HEK293 (cell line): Measurements from ENCODE around the gene CDON.
"Not testable (repeated sequence)": the region's sequence is repeated elsewhere in the genome, so short reads cannot be mapped to it uniquely, and the experiment has no call there.

ENCODE experiments used
- CTCF ChIA-PET: fragments of 350-600 bp; formaldehyde crosslinking; extraction: SDS; loops from one replicate; lab custom pipeline; 2021; ENCODE audit warnings: antibody characterized with exemption; lab: Yijun Ruan, JAX
- POLR2A ChIA-PET: fragments of 300-600 bp; formaldehyde crosslinking; extraction: SDS; loops from one replicate; lab custom pipeline; 2020; ENCODE audit warnings: antibody characterized with exemption, inconsistent platforms; lab: Yijun Ruan, JAX
- H3K27ac ChIP-seq: fragments of 200-500 bp; sonication (Bioruptor generic); 2 replicates; pipeline ENCODE4 v1.5.1; 2014; ENCODE audit warnings: low read depth, low read length, control low read depth, inconsistent platforms; ENCODE audit errors: extremely low read depth
- H3K36me3 ChIP-seq, 2 experiments: fragments of 200-500 bp in 1 of 2; sonication (Bioruptor generic) in 1 of 2; 1 replicate in 1 of 2; 2 replicates in 1 of 2; pipeline ENCODE4 v1.5.1; 2014 to 2017; ENCODE audit warnings: inconsistent platforms in 2 of 2, low read length in 2 of 2; ENCODE audit not compliant: control insufficient read depth in 2 of 2, insufficient read depth in 1 of 2
- H3K4me1 ChIP-seq: fragments of 200-500 bp; sonication (Bioruptor generic); 2 replicates; pipeline ENCODE4 v1.5.1; 2014; ENCODE audit warnings: mild to moderate bottlenecking, low read length, inconsistent platforms; ENCODE audit not compliant: control insufficient read depth, insufficient read depth
- H3K4me3 ChIP-seq: 2 replicates; pipeline ENCODE4 v1.5.1; 2011; ENCODE audit warnings: low read depth, mild to moderate bottlenecking, control low read depth, low read length, moderate library complexity
- H3K9me3 ChIP-seq: fragments of 200-500 bp; sonication (Bioruptor generic); 2 replicates; pipeline ENCODE4 v1.5.1; 2014; ENCODE audit warnings: low read depth, low read length, inconsistent platforms; ENCODE audit not compliant: control insufficient read depth, insufficient read depth
- OSR2 ChIP-seq: fragments of 450-650 bp; formaldehyde crosslinking; IDR thresholded peaks from 2 replicates; pipeline ENCODE4 v1.5.1; 2016; ENCODE audit warnings: missing biosample characterization, missing genetic modification characterization
- PRDM1 ChIP-seq: fragments of 450-650 bp; formaldehyde crosslinking; IDR thresholded peaks from 2 replicates; pipeline ENCODE4; 2016; ENCODE audit warnings: missing biosample characterization, missing genetic modification characterization
- PRDM6 ChIP-seq: fragments of 450-650 bp; formaldehyde crosslinking; IDR thresholded peaks from 2 replicates; pipeline ENCODE4 v1.5.1; 2017; ENCODE audit warnings: missing biosample characterization, missing genetic modification characterization
- SP2 ChIP-seq: fragments of 450-650 bp; formaldehyde crosslinking; IDR thresholded peaks from 2 replicates; pipeline ENCODE4 v1.5.1; 2016; ENCODE audit warnings: missing biosample characterization, missing genetic modification characterization
- YY1 ChIP-seq: fragments of 450-650 bp; formaldehyde crosslinking; IDR thresholded peaks from 2 replicates; pipeline ENCODE4 v1.5.1; 2018; ENCODE audit warnings: missing biosample characterization, missing genetic modification characterization
- YY2 ChIP-seq: fragments of 450-650 bp; formaldehyde crosslinking; IDR thresholded peaks from 2 replicates; pipeline ENCODE4 v1.5.1; 2016; ENCODE audit warnings: missing biosample characterization, missing genetic modification characterization
- ZBTB8A ChIP-seq: fragments of 450-650 bp; formaldehyde crosslinking; IDR thresholded peaks from 2 replicates; pipeline ENCODE4 v1.5.1; 2016; ENCODE audit warnings: missing biosample characterization, missing genetic modification characterization
- ZFP69B ChIP-seq: fragments of 450-650 bp; formaldehyde crosslinking; IDR thresholded peaks from 2 replicates; pipeline ENCODE4 v1.5.1; 2016; ENCODE audit warnings: missing biosample characterization, missing genetic modification characterization
- ZNF146 ChIP-seq: fragments of 450-650 bp; formaldehyde crosslinking; IDR thresholded peaks from 2 replicates; pipeline ENCODE4 v1.5.1; 2016; ENCODE audit warnings: missing biosample characterization, missing genetic modification characterization
- ZNF157 ChIP-seq: fragments of 450-650 bp; formaldehyde crosslinking; IDR thresholded peaks from 2 replicates; pipeline ENCODE4 v1.5.1; 2016; ENCODE audit warnings: missing biosample characterization, missing genetic modification characterization
- ZNF211 ChIP-seq: fragments of 450-650 bp; formaldehyde crosslinking; IDR thresholded peaks from 2 replicates; pipeline ENCODE4 v1.5.1; 2016; ENCODE audit warnings: low read depth, missing biosample characterization, missing genetic modification characterization
- ZNF280C ChIP-seq: fragments of 450-650 bp; formaldehyde crosslinking; IDR thresholded peaks from 2 replicates; pipeline ENCODE4 v1.5.1; 2016; ENCODE audit warnings: missing biosample characterization, missing genetic modification characterization
- ZNF302 ChIP-seq: fragments of 450-650 bp; formaldehyde crosslinking; IDR thresholded peaks from 2 replicates; pipeline ENCODE4 v1.5.1; 2016; ENCODE audit warnings: missing biosample characterization, missing genetic modification characterization, low read depth
- ZNF335 ChIP-seq: fragments of 450-650 bp; formaldehyde crosslinking; conservative IDR thresholded peaks from 2 replicates; pipeline ENCODE4 v1.5.1; 2016; ENCODE audit warnings: missing biosample characterization, missing genetic modification characterization
- ZNF513 ChIP-seq: fragments of 450-650 bp; IDR thresholded peaks from 2 replicates; pipeline ENCODE4 v1.5.1; 2018; ENCODE audit warnings: missing biosample characterization, missing genetic modification characterization
- ZNF580 ChIP-seq: fragments of 450-650 bp; formaldehyde crosslinking; IDR thresholded peaks from 2 replicates; pipeline ENCODE4 v1.5.1; 2016; ENCODE audit warnings: missing biosample characterization, missing genetic modification characterization
- ZNF768 ChIP-seq: fragments of 450-650 bp; formaldehyde crosslinking; IDR thresholded peaks from 2 replicates; pipeline ENCODE4 v1.5.1; 2018; ENCODE audit warnings: missing biosample characterization, mild to moderate bottlenecking, missing genetic modification characterization
- ZNF792 ChIP-seq: fragments of 450-650 bp; formaldehyde crosslinking; IDR thresholded peaks from 2 replicates; pipeline ENCODE4 v1.5.1; 2016; ENCODE audit warnings: missing biosample characterization, missing genetic modification characterization

The CDON gene

GRCh38 chr11:125987066-125987641 lies 75.5 kb downstream of the CDON start:
- ChIA-PET POLR2A (no interaction called here), CTCF (interaction anchor here (0.6 to 1.6 kb wide), 4 partner anchors 45 to 192 kb away, joined by 3 to 4 read pairs (median 3); no protein-coding TSS in a partner anchor)

GRCh38 chr11:125985956-125986355 lies 76.7 kb downstream of the CDON start:
- H3K4me3 ChIP-seq, H3K27ac ChIP-seq: not testable (repeated sequence)
- TF ChIP-seq ZNF146: peak; percentile 96
- TF ChIP-seq ZNF513 (tag by site-specific recombination): peak; percentile 12; the same call in 1 of the 2 replicates
- peak; percentile 48; the same call in 1 of the 2 replicates for TF ChIP-seq ZNF580
- TF ChIP-seq, all 188 proteins: peak for 3; not testable (repeated sequence) for 185
- H3K36me3 ChIP-seq: peaks cover 0 to 43% of the 10 kb centered on the region in 2 experiments
- H3K9me3 ChIP-seq, CTCF ChIA-PET, H3K4me1 ChIP-seq: not testable (repeated sequence)
- POLR2A ChIA-PET: interaction anchor here (0.7 kb wide), 1 partner anchor 128 kb away, joined by 5 read pairs; no protein-coding TSS in a partner anchor

More at GRCh38 chr11:125987066-125987641, 75.5 kb downstream of the CDON start:
- Histone ChIP-seq H3K4me1 (peaks cover 3% of the 10 kb centered on the region; the same call in 1 of the 2 replicates), H3K4me3 (no peak overlapping the region), H3K27ac (no peak overlapping the region), H3K36me3 (peaks cover 0 to 39% of the 10 kb centered on the region in 2 experiments), H3K9me3 (no peaks in the 10 kb centered on the region)
- TF ChIP-seq YY2 (tag by site-specific recombination) (no peak), ZNF792 (tag by site-specific recombination) (no peak), ZNF302 (tag by site-specific recombination) (no peak), PRDM6 (tag by site-specific recombination) (no peak), SP2 (no peak), ZBTB8A (no peak), ZNF335 (tag by site-specific recombination) (no peak), PRDM1 (tag by site-specific recombination) (no peak), ZNF211 (tag by site-specific recombination) (no peak), ZNF157 (no peak), ZFP69B (tag by site-specific recombination) (no peak), YY1 (no peak), ZNF280C (tag by site-specific recombination) (no peak), OSR2 (no peak), ZNF768 (tag by site-specific recombination) (no peak)
